H1 (cell line): Measurements from ENCODE around the gene CDK15. TPM values are rescaled to one million over a fixed set of nuclear protein-coding genes. Genes with fewer than 3 reads are reported as not detected.

Experiments
- CTCF ChIA-PET: fragments of 300-600 bp; sonication (Branson Sonifier 250); formaldehyde crosslinking; loops from one replicate; lab custom pipeline; 2021; ENCODE audit not compliant: partially characterized antibody; lab: Charles Lee
- POLR2A ChIA-PET: fragments of 300-600 bp; sonication (Branson Sonifier 250); formaldehyde crosslinking; loops from one replicate; lab custom pipeline; 2021; ENCODE audit warnings: inconsistent platforms; ENCODE audit not compliant: partially characterized antibody; lab: Charles Lee
- DNase-seq, 2 experiments: peaks; one replicate each; pipeline versions ENCODE4 v3.0.0 to v3.0.0-alpha.2; 2010 to 2022; ENCODE audit warnings: low spot score in 2 of 2, low read depth in 1 of 2, mixed read lengths in 1 of 2
- FAIRE-seq: peaks from 2 replicates; lab custom pipeline; 2011; peaks lifted over from hg19 to GRCh38; lab: Jason Lieb, UNC
- H2AFZ ChIP-seq: 2 replicates; pipeline ENCODE4 v1.8.1; 2012; ENCODE audit warnings: low read length, inconsistent platforms
- H2AK5ac ChIP-seq: 2 replicates; pipeline ENCODE4 v1.6.1; 2013; ENCODE audit warnings: low read depth, low read length
- H2BK120ac ChIP-seq: replicated peaks from 2 replicates; pipeline ENCODE3; 2013; ENCODE audit warnings: low read depth, low read length, inconsistent platforms
- H2BK12ac ChIP-seq: 2 replicates; pipeline ENCODE4 v1.6.1; 2013; ENCODE audit warnings: low read depth, low read length
- H2BK15ac ChIP-seq: 2 replicates; pipeline ENCODE4 v1.6.1; 2013; ENCODE audit warnings: low read length
- H2BK20ac ChIP-seq: 2 replicates; pipeline ENCODE4 v1.6.1; 2013; ENCODE audit warnings: low read length
- H2BK5ac ChIP-seq: 2 replicates; pipeline ENCODE4 v1.6.1; 2013; ENCODE audit warnings: low read depth, low read length
- H3K14ac ChIP-seq: 2 replicates; pipeline ENCODE4 v1.6.1; 2013; ENCODE audit warnings: inconsistent platforms; ENCODE audit not compliant: insufficient read length
- H3K18ac ChIP-seq: 2 replicates; pipeline ENCODE4 v1.6.1; 2013; ENCODE audit warnings: low read length; ENCODE audit errors: extremely low read depth
- H3K23ac ChIP-seq: 2 replicates; pipeline ENCODE4 v1.6.1; 2013; ENCODE audit warnings: inconsistent platforms; ENCODE audit not compliant: insufficient read length
- H3K23me2 ChIP-seq: 2 replicates; pipeline ENCODE4 v1.6.1; 2013; ENCODE audit warnings: low read depth, low read length
- H3K27ac ChIP-seq: 2 replicates; pipeline ENCODE4 v1.6.1; 2011; ENCODE audit warnings: low read depth, low read length, inconsistent platforms
- H3K27me3 ChIP-seq, 4 experiments: replicated peaks in 1 of 4; 1 replicate in 1 of 4; 2 replicates in 3 of 4; pipeline versions ENCODE4 v1.6.1 to v1.8.1; 2011 to 2013; ENCODE audit warnings: low read length in 3 of 4, mild to moderate bottlenecking in 3 of 4, inconsistent platforms in 2 of 4, mixed read lengths in 2 of 4, moderate library complexity in 1 of 4; ENCODE audit not compliant: control insufficient read depth in 3 of 4, insufficient read depth in 3 of 4; ENCODE audit errors: extremely low read depth in 1 of 4
- H3K36me3 ChIP-seq, 4 experiments: 2 replicates each; pipeline versions ENCODE4 v1.6.1 to v1.8.1; 2011 to 2013; ENCODE audit warnings: mild to moderate bottlenecking in 4 of 4, low read length in 3 of 4, moderate library complexity in 2 of 4, control low read depth in 1 of 4, inconsistent platforms in 1 of 4; ENCODE audit not compliant: insufficient read depth in 4 of 4, control insufficient read depth in 2 of 4
- H3K4ac ChIP-seq: replicated peaks from 2 replicates; pipeline ENCODE3; 2013; ENCODE audit warnings: low read length, low read depth, mixed read lengths, inconsistent platforms; ENCODE audit not compliant: insufficient read length
- H3K4me1 ChIP-seq, 4 experiments: replicated peaks in 1 of 4; 1 replicate in 1 of 4; 2 replicates in 3 of 4; pipeline versions ENCODE4 v1.6.1 to v1.8.1; 2011 to 2013; ENCODE audit warnings: low read length in 3 of 4, inconsistent platforms in 2 of 4, mixed read lengths in 1 of 4; ENCODE audit not compliant: insufficient read depth in 4 of 4, control insufficient read depth in 3 of 4
- H3K4me2 ChIP-seq, 2 experiments: 2 replicates each; pipeline versions ENCODE4 v1.6.1 to v1.8.1; 2011 to 2013; ENCODE audit warnings: low read depth in 2 of 2, low read length in 2 of 2, control low read depth in 1 of 2, inconsistent platforms in 1 of 2, mild to moderate bottlenecking in 1 of 2; ENCODE audit not compliant: insufficient read depth in 1 of 2
- H3K4me3 ChIP-seq, 4 experiments: fragments of 200-600, 300-600 bp in 1 of 4; sonication (generic), shearing (Covaris generic), sonication (Bioruptor Twin) in 1 of 4; 2 replicates each; pipeline versions ENCODE4 v1.5.1 to v1.8.1; 2011 to 2016; ENCODE audit warnings: low read length in 4 of 4, low read depth in 3 of 4, control low read depth in 2 of 4, inconsistent platforms in 2 of 4, mild to moderate bottlenecking in 2 of 4, mixed read lengths in 1 of 4, moderate library complexity in 1 of 4; ENCODE audit not compliant: insufficient read depth in 2 of 4; ENCODE audit errors: extremely low read depth in 1 of 4
- H3K56ac ChIP-seq: replicated peaks from 2 replicates; pipeline ENCODE3; 2013; ENCODE audit warnings: low read depth, mild to moderate bottlenecking, mixed read lengths, low read length, inconsistent platforms; ENCODE audit not compliant: insufficient read length
- H3K79me1 ChIP-seq: 2 replicates; pipeline ENCODE4 v1.6.1; 2013; ENCODE audit warnings: low read depth, low read length, control low read depth
- H3K79me2 ChIP-seq, 2 experiments: 2 replicates each; pipeline versions ENCODE4 v1.6.1 to v1.8.1; 2012 to 2013; ENCODE audit warnings: low read length in 2 of 2, mild to moderate bottlenecking in 2 of 2, inconsistent platforms in 1 of 2; ENCODE audit not compliant: insufficient read depth in 2 of 2, control insufficient read depth in 1 of 2
- H3K9ac ChIP-seq, 4 experiments: replicated peaks in 1 of 4; 1 replicate in 1 of 4; 2 replicates in 3 of 4; pipeline versions ENCODE4 v1.6.1 to v1.8.1; 2011 to 2013; ENCODE audit warnings: low read depth in 3 of 4, low read length in 3 of 4, control low read depth in 2 of 4, mild to moderate bottlenecking in 2 of 4, moderate library complexity in 2 of 4, inconsistent platforms in 1 of 4; ENCODE audit errors: extremely low read depth in 1 of 4
- H3K9me3 ChIP-seq, 2 experiments: 2 replicates each; pipeline versions ENCODE4 v1.6.1 to v1.8.1; 2012 to 2013; ENCODE audit warnings: mild to moderate bottlenecking in 2 of 2, moderate library complexity in 2 of 2, control low read depth in 1 of 2, inconsistent platforms in 1 of 2, low read depth in 1 of 2, low read length in 1 of 2, mixed read lengths in 1 of 2; ENCODE audit not compliant: insufficient read depth in 2 of 2
- H4K20me1 ChIP-seq, 2 experiments: replicated peaks in 1 of 2; 2 replicates each; pipeline versions ENCODE3 to v1.8.1; 2011 to 2013; ENCODE audit warnings: inconsistent platforms in 2 of 2, low read length in 2 of 2, mild to moderate bottlenecking in 1 of 2; ENCODE audit not compliant: insufficient read depth in 2 of 2, control insufficient read depth in 1 of 2
- H4K5ac ChIP-seq: 2 replicates; pipeline ENCODE4 v1.6.1; 2013; ENCODE audit warnings: low read length, low read depth, mixed read lengths, inconsistent platforms; ENCODE audit not compliant: insufficient read length
- H4K8ac ChIP-seq: 2 replicates; pipeline ENCODE4 v1.8.0; 2013; ENCODE audit warnings: mild to moderate bottlenecking, moderate library complexity, low read length, inconsistent platforms; ENCODE audit not compliant: insufficient read depth; ENCODE audit errors: extremely low read depth
- H4K91ac ChIP-seq: replicated peaks from 2 replicates; pipeline ENCODE3; 2013; ENCODE audit warnings: low read length, mixed read lengths, inconsistent platforms; ENCODE audit not compliant: insufficient read length
- ASH2L ChIP-seq: fragments of 200-600, 300-600 bp; sonication (generic); IDR thresholded peaks from one replicate; pipeline ENCODE4 v1.7.1; 2017; ENCODE audit warnings: low read length
- BRCA1 ChIP-seq: IDR thresholded peaks from 2 replicates; pipeline ENCODE4 v1.6.1; 2012; ENCODE audit warnings: low read depth, low read length, improper control_type of control experiment
- CBX5 ChIP-seq: fragments of 300-800, 300-1000 bp; sonication (generic); IDR thresholded peaks from 2 replicates; pipeline ENCODE4 v1.7.1; 2016; ENCODE audit warnings: antibody characterized with exemption, low read length, low read depth
- CEBPB ChIP-seq: IDR thresholded peaks from 2 replicates; pipeline ENCODE4 v1.6.1; 2012; ENCODE audit warnings: low read depth, low read length
- CREB1 ChIP-seq: IDR thresholded peaks from 2 replicates; pipeline ENCODE4 v1.6.1; 2012; ENCODE audit warnings: inconsistent platforms
- EZH2 ChIP-seq: fragments of 200-600 bp; sonication (generic); IDR thresholded peaks from 2 replicates; pipeline ENCODE4 v1.7.1; 2012; ENCODE audit warnings: low read depth, mild to moderate bottlenecking, moderate library complexity, low read length, inconsistent platforms; ENCODE audit not compliant: severe bottlenecking
- GTF2F1 ChIP-seq: IDR thresholded peaks from 2 replicates; pipeline ENCODE4 v1.6.1; 2012; ENCODE audit warnings: low read depth, low read length, improper control_type of control experiment, borderline replicate concordance
- HDAC2 ChIP-seq, 2 experiments: fragments of 300-600 bp in 1 of 2; sonication (generic) in 1 of 2; IDR thresholded peaks; 2 replicates each; pipeline ENCODE4 v1.6.1; 2011 to 2012; ENCODE audit warnings: low read depth in 2 of 2, low read length in 2 of 2, mild to moderate bottlenecking in 2 of 2, moderate library complexity in 2 of 2, borderline replicate concordance in 1 of 2, inconsistent platforms in 1 of 2
- KDM1A ChIP-seq: fragments of 200-600, 300-600 bp; sonication (generic); IDR thresholded peaks from 2 replicates; pipeline ENCODE4 v1.7.1; 2016; ENCODE audit warnings: mild to moderate bottlenecking, low read length, borderline replicate concordance
- POLR2A ChIP-seq, 2 experiments: IDR thresholded peaks; 1 replicate in 1 of 2; 2 replicates in 1 of 2; pipeline ENCODE4 v1.6.1; 2011; ENCODE audit warnings: low read depth in 2 of 2, low read length in 2 of 2, mild to moderate bottlenecking in 2 of 2; ENCODE audit errors: control extremely low read depth in 1 of 2
- SAP30 ChIP-seq: fragments of 300-600 bp; sonication (generic); IDR thresholded peaks from 2 replicates; pipeline ENCODE4 v1.7.1; 2012; ENCODE audit warnings: low read length, moderate library complexity, mild to moderate bottlenecking, inconsistent platforms; ENCODE audit not compliant: insufficient read depth, insufficient replicate concordance
- SUZ12 ChIP-seq: fragments of 200-600 bp; sonication (generic); IDR thresholded peaks from 2 replicates; pipeline ENCODE4 v1.6.1; 2012; ENCODE audit warnings: mild to moderate bottlenecking, inconsistent platforms, low read length, moderate library complexity, mixed read lengths
- WGBS, 2 experiments: shearing (Covaris generic) in 1 of 2; methylation state at CpG; one replicate each; pipeline versions ENCODE4 v1.1.6 to v1.1.7; 2013 to 2015; ENCODE audit warnings: low lambda C conversion rate in 2 of 2, mixed read lengths in 2 of 2, inconsistent platforms in 1 of 2, low coverage in 1 of 2, missing lambda C conversion rate in 1 of 2; ENCODE audit not compliant: insufficient replicate concordance in 2 of 2, insufficient coverage in 1 of 2, insufficient read length in 1 of 2; ENCODE audit errors: extremely low coverage in 1 of 2, missing lambda C conversion rate in 1 of 2; 5-methylcytosine and 5-hydroxymethylcytosine counted together
- polyA plus RNA-seq, 7 experiments: library from polyadenylated mRNA; depleted of rRNA in 3 of 7; stranded (reverse) in 5 of 7; unstranded in 2 of 7; fragments of >200 nt in 5 of 7; fragments of 200-250 nt in 2 of 7; gene quantifications; 1 replicate in 5 of 7; 2 replicates in 1 of 7; 4 replicates in 1 of 7; pipeline versions ENCODE4 v1.2.1 to v1.2.3, GENCODE V29; 2011 to 2013; ENCODE audit warnings: missing spikeins in 2 of 7, mixed read lengths in 2 of 7
- total RNA-seq: library from RNA; stranded (reverse); fragmentation: NEBNext Ultra II Directional; extraction: Animal tissue kit (Norgen Biotek cat#: 25700); gene quantifications from 2 replicates; pipeline ENCODE4 v1.2.1, GENCODE V29; 2021
- TF ChIP-seq, protein P1 (sequence below): IDR thresholded peaks from 2 replicates; pipeline ENCODE4 v1.6.1; 2012; ENCODE audit warnings: inconsistent platforms

CDK15 gene
- total and polyA plus RNA-seq, 2 of the 8 experiments (the other 6 are each of a cell fraction or from before 2014, with no cell fraction given): 0.03 TPM; not detected in 1

DNA sequence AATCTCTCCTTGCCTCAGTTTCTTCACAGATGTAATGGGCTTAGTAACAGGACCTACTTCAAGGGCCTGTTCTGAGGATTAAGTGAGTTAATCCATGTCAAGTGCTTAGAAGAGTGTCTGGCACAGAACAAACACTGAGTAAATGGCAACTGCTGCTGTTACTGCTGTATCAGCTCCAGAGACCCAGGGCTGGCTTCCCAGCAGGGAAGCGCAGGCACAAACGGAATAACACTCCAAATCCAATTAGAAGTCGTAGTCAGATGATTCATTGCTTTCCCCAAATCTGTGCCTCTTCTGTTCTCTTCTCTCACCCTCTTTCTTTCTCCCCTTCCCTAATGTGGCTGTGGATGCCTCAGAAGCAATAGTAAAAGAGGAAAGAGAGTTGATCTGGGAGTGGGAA is 126.2 kb downstream of the CDK15 start:
- Histone ChIP-seq H3K23ac (no peak overlapping the region), H4K20me1 (no peaks in the 10 kb centered on the region), H3K9ac (no peak overlapping the region), H3K18ac (no peak overlapping the region), H3K4me3 (no peak overlapping the region), H4K8ac (no peak overlapping the region), H2BK20ac (no peak overlapping the region), H2BK120ac (no peak overlapping the region), H3K27me3 (no peaks in the 10 kb centered on the region), H2AK5ac (no peak overlapping the region), H3K23me2 (no peaks in the 10 kb centered on the region), H3K9me3 (0 out of 4 replicates have a peak, but pooled peaks cover 0 to 4% of the 10 kb centered on the region in 2 experiments), H3K4me2 (no peak overlapping the region), H3K4ac (no peak overlapping the region), H3K79me2 (no peaks in the 10 kb centered on the region), H2BK5ac (no peak overlapping the region), H2BK12ac (no peak overlapping the region), H4K5ac (no peak overlapping the region), H3K56ac (no peak overlapping the region), H2AFZ (no peak overlapping the region), H3K79me1 (no peaks in the 10 kb centered on the region), H3K27ac (no peak overlapping the region), H3K4me1 (peaks cover 0 to 14% (median 7%) of the 10 kb centered on the region in 4 experiments; a peak in 4 of 7 replicates), H3K14ac (no peak overlapping the region), H3K36me3 (no peaks in the 10 kb centered on the region), H2BK15ac (0 out of 2 replicates have a peak overlapping the region, but pooled peaks have one; percentile 9), H4K91ac (no peak overlapping the region)
- POLR2A ChIA-PET: no interaction called here
- DNase-seq (no peak), FAIRE-seq (no peak)
- CTCF ChIA-PET: interaction anchor here (2.3 kb wide), 1 partner anchor 72 kb away, joined by 5 read pairs; no protein-coding TSS in a partner anchor
- WGBS, 2 experiments: 92% methylated on average over 3 of the region's 3 CpGs; no CpG with 5 or more reads in 1 of the 2 experiments
- TF ChIP-seq BRCA1 (no peak), POLR2A (IDR thresholded peaks at IDR 0.05; ENCODE audit: control extremely low read depth in 1 of 2, low read depth in 2 of 2, low read length in 2 of 2) (no peak), CREB1 (no peak), CBX5 (no peak), KDM1A (no peak), SUZ12 (no peak), HDAC2 (IDR thresholded peaks at IDR 0.05; ENCODE audit: borderline replicate concordance in 1 of 2, low read depth in 2 of 2, low read length in 2 of 2) (no peak), SAP30 (no peak), GTF2F1 (no peak), ASH2L (no peak), EZH2 (no peak), CEBPB (no peak)
- TF ChIP-seq, protein P1, sequence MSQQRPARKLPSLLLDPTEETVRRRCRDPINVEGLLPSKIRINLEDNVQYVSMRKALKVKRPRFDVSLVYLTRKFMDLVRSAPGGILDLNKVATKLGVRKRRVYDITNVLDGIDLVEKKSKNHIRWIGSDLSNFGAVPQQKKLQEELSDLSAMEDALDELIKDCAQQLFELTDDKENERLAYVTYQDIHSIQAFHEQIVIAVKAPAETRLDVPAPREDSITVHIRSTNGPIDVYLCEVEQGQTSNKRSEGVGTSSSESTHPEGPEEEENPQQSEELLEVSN: no peak
